ENCODE measurements around the gene HOXB2.
A peak's percentile ranks its signal among the peaks of the same experiment; 100 is the strongest.

Gene HOXB2

GRCh38 chr17:48578616-48579470, 33.9 kb upstream of the HOXB2 start (continued):
- TF ChIP-seq ZNF18 (tag by site-specific recombination; IDR thresholded peaks at IDR 0.05) (no peak), PRDM10 (tag by site-specific recombination; IDR thresholded peaks at IDR 0.05) (no peak), EGR2 (tag by site-specific recombination; IDR thresholded peaks at IDR 0.05; ENCODE audit: low read depth) (0 out of 2 replicates have a peak, but pooled peaks have one; percentile 15)

- Histone ChIP-seq H3K4me3 (ENCODE audit: low read depth, low read length) (peak within 1 kb of the TSS; percentile 52), H3K27ac (ENCODE audit: extremely low read depth, low read depth, low read length) (peak within 1 kb of the TSS; percentile 93), H3K4me1 (ENCODE audit: control insufficient read depth, insufficient read depth, low read length) (peaks cover 68% of the 10 kb centered on the region), H3K36me3 (ENCODE audit: control insufficient read depth in 2 of 2, insufficient read depth in 1 of 2, low read length in 2 of 2) (peaks cover 0 to 10% of the 10 kb centered on the region in 2 experiments; a peak in 2 of 3 replicates), H3K9me3 (ENCODE audit: control insufficient read depth, insufficient read depth, low read depth, low read length) (no peaks in the 10 kb centered on the region)
- ChIA-PET POLR2A (interaction anchor here (0.6 to 4.1 kb wide), 8 partner anchors 9 to 1658 kb away, joined by 3 to 26 read pairs (median 6); no protein-coding TSS in a partner anchor), CTCF (interaction anchor here (0.7 kb wide), 1 partner anchor 59 kb away, joined by 3 read pairs; no protein-coding TSS in a partner anchor)
- no peak for TF ChIP-seq ZNF561 (tag by site-specific recombination; IDR thresholded peaks at IDR 0.05; ENCODE audit: borderline replicate concordance)
- peak; percentile 34 for TF ChIP-seq ZBTB26 (tag by site-specific recombination; optimal IDR thresholded peaks at IDR 0.05)
- TF ChIP-seq SP3 (tag by site-specific recombination; IDR thresholded peaks at IDR 0.05): 0 out of 2 replicates have a peak, but pooled peaks have one; percentile 22
- TF ChIP-seq ZNF335 (tag by site-specific recombination; conservative IDR thresholded peaks at IDR 0.05): peak; percentile 35; the same call in 1 of the 2 replicates
- peak; percentile 67; the same call in 1 of the 2 replicates for TF ChIP-seq ZBTB48 (tag by site-specific recombination; IDR thresholded peaks at IDR 0.05)
- TF ChIP-seq ZNF302 (tag by site-specific recombination; IDR thresholded peaks at IDR 0.05; ENCODE audit: low read depth): no peak
- TF ChIP-seq SP2 (tag by site-specific recombination; IDR thresholded peaks at IDR 0.05): peak; percentile 45
- no peak for TF ChIP-seq YY1 (tag by site-specific recombination; IDR thresholded peaks at IDR 0.05)
- 0 out of 2 replicates have a peak, but pooled peaks have one; percentile 1 for TF ChIP-seq HOXD13 (CRISPR knock-in tag; IDR thresholded peaks at IDR 0.05; ENCODE audit: borderline replicate concordance)
- TF ChIP-seq ZBTB8A (tag by site-specific recombination; IDR thresholded peaks at IDR 0.05): no peak
- TF ChIP-seq ZSCAN30 (tag by site-specific recombination; IDR thresholded peaks at IDR 0.05): 0 out of 2 replicates have a peak, but pooled peaks have one; percentile 8
- peak; percentile 75 for TF ChIP-seq FEZF1 (tag by site-specific recombination; IDR thresholded peaks at IDR 0.05)
- no peak for TF ChIP-seq PRDM6 (tag by site-specific recombination; IDR thresholded peaks at IDR 0.05)
- TF ChIP-seq ZNF391 (tag by site-specific recombination; IDR thresholded peaks at IDR 0.05; ENCODE audit: borderline replicate concordance, low read depth): no peak
Measured at GRCh38 chr17:48577946-48578615, 33.2 kb upstream of the HOXB2 start, which contains the start of gene HOXB4. TSS of gene HOXB4 (minus strand) at chr17:48578350. CDS start at chr17:48578319, 31 bp downstream.
